IMR-90 (cell line): Measurements from ENCODE around the gene NOBOX. TPM values are rescaled to one million over a fixed set of nuclear protein-coding genes. Genes with fewer than 3 reads are reported as not detected.

Experiments used
- ATAC-seq: fragments of 200-7000 bp; cut with Tn5 transposase; 2 replicates; pipeline ENCODE4 v1.9.1; 2020; ENCODE audit warnings: low read depth, mild to moderate bottlenecking, moderate library complexity
- BruUV-seq: library from RNA; stranded (reverse); fragments of 400-500 nt; replicated peaks from 2 replicates; lab custom pipeline; 2021; lab: Mats Ljungman, UMichigan
- CTCF ChIA-PET: fragments of 300-600 bp; formaldehyde crosslinking; extraction: SDS; loops from one replicate; lab custom pipeline; 2021; ENCODE audit warnings: antibody characterized with exemption; lab: Yijun Ruan, JAX
- POLR2A ChIA-PET: fragments of 300-600 bp; sonication (Branson Sonifier 250); formaldehyde crosslinking; loops from one replicate; lab custom pipeline; 2022; ENCODE audit warnings: antibody characterized with exemption; ENCODE audit not compliant: unreplicated experiment; lab: Charles Lee
- DNase-seq: peaks from one replicate; pipeline ENCODE4 v3.0.0; 2013
- H2AFZ ChIP-seq: replicated peaks from 2 replicates; pipeline ENCODE3; 2013; ENCODE audit warnings: low read length, mild to moderate bottlenecking; ENCODE audit not compliant: poor library complexity
- H2AK5ac ChIP-seq: 2 replicates; pipeline ENCODE4 v1.6.1; 2013; ENCODE audit warnings: low read depth, low read length, inconsistent platforms
- H2AK9ac ChIP-seq: replicated peaks from 2 replicates; pipeline ENCODE3; 2013; ENCODE audit warnings: mild to moderate bottlenecking, low read depth, low read length, moderate library complexity; ENCODE audit not compliant: poor library complexity
- H2BK120ac ChIP-seq: 2 replicates; pipeline ENCODE4 v1.6.1; 2013; ENCODE audit warnings: low read depth, low read length, inconsistent platforms
- H2BK15ac ChIP-seq: 3 replicates; pipeline ENCODE4 v1.6.1; 2013; ENCODE audit warnings: low read depth, low read length, inconsistent platforms
- H2BK20ac ChIP-seq: 2 replicates; pipeline ENCODE4 v1.6.1; 2013; ENCODE audit warnings: low read depth, mild to moderate bottlenecking, inconsistent platforms, low read length, moderate library complexity
- H2BK5ac ChIP-seq: 2 replicates; pipeline ENCODE4 v1.6.1; 2013; ENCODE audit warnings: mild to moderate bottlenecking, low read depth, low read length, inconsistent platforms; ENCODE audit not compliant: poor library complexity, severe bottlenecking
- H3K14ac ChIP-seq: replicated peaks from 2 replicates; pipeline ENCODE4 v1.6.1; 2013; ENCODE audit warnings: low read depth, low read length, inconsistent platforms
- H3K18ac ChIP-seq: 2 replicates; pipeline ENCODE4 v1.6.1; 2013; ENCODE audit warnings: low read depth, low read length, control low read depth
- H3K23ac ChIP-seq: 2 replicates; pipeline ENCODE4 v1.6.1; 2013; ENCODE audit warnings: low read depth, low read length, inconsistent platforms
- H3K27ac ChIP-seq: 2 replicates; pipeline ENCODE4 v1.5.1; 2013; ENCODE audit warnings: mild to moderate bottlenecking, control low read depth, low read length; ENCODE audit not compliant: insufficient read depth
- H3K27me3 ChIP-seq: 2 replicates; pipeline ENCODE4 v1.6.1; 2013; ENCODE audit warnings: low read length; ENCODE audit not compliant: control insufficient read depth, insufficient read depth
- H3K36me3 ChIP-seq: 2 replicates; pipeline ENCODE4 v1.6.1; 2013; ENCODE audit warnings: low read length, mixed read lengths; ENCODE audit not compliant: control insufficient read depth, insufficient read depth
- H3K4ac ChIP-seq: 2 replicates; pipeline ENCODE4 v1.6.1; 2013; ENCODE audit warnings: low read depth, low read length, inconsistent platforms
- H3K4me1 ChIP-seq: 2 replicates; pipeline ENCODE4 v1.6.1; 2013; ENCODE audit warnings: low read length, mixed read lengths; ENCODE audit not compliant: control insufficient read depth, insufficient read depth
- H3K4me2 ChIP-seq: 2 replicates; pipeline ENCODE4 v1.6.1; 2013; ENCODE audit warnings: low read depth, mild to moderate bottlenecking, control low read depth, low read length, moderate library complexity
- H3K4me3 ChIP-seq: 2 replicates; pipeline ENCODE4 v1.5.1; 2013; ENCODE audit warnings: low read depth, mild to moderate bottlenecking, control low read depth, low read length, moderate library complexity; ENCODE audit not compliant: insufficient read depth
- H3K56ac ChIP-seq: 2 replicates; pipeline ENCODE4 v1.6.1; 2013; ENCODE audit warnings: low read length, inconsistent platforms; ENCODE audit not compliant: insufficient read depth; ENCODE audit errors: extremely low read depth
- H3K79me1 ChIP-seq, 2 experiments: 2 replicates each; pipeline ENCODE4 v1.6.1; 2013; ENCODE audit warnings: low read length in 2 of 2, inconsistent platforms in 1 of 2, low read depth in 1 of 2
- H3K9ac ChIP-seq: 2 replicates; pipeline ENCODE4 v1.6.1; 2013; ENCODE audit warnings: low read depth, low read length, control low read depth
- H3K9me1 ChIP-seq: 2 replicates; pipeline ENCODE4 v1.6.1; 2013; ENCODE audit warnings: low read length, inconsistent platforms; ENCODE audit not compliant: insufficient read depth
- H3K9me3 ChIP-seq: 2 replicates; pipeline ENCODE4 v1.6.1; 2013; ENCODE audit warnings: low read length; ENCODE audit not compliant: control insufficient read depth, insufficient read depth
- H4K20me1 ChIP-seq: 2 replicates; pipeline ENCODE4 v1.6.1; 2013; ENCODE audit warnings: low read length, inconsistent platforms; ENCODE audit not compliant: insufficient read depth
- H4K5ac ChIP-seq: 2 replicates; pipeline ENCODE4 v1.6.1; 2013; ENCODE audit warnings: mild to moderate bottlenecking, low read depth, low read length, control low read depth
- H4K8ac ChIP-seq, 2 experiments: 2 replicates each; pipeline ENCODE4 v1.6.1; 2013; ENCODE audit warnings: low read depth in 2 of 2, low read length in 2 of 2, control low read depth in 1 of 2, inconsistent platforms in 1 of 2
- H4K91ac ChIP-seq: 2 replicates; pipeline ENCODE4 v1.6.1; 2013; ENCODE audit warnings: low read depth, low read length, inconsistent platforms; ENCODE audit not compliant: insufficient read depth
- BHLHE40 ChIP-seq: fragments of 150-350 bp; IDR thresholded peaks from 2 replicates; pipeline ENCODE4 v1.6.1; 2016; ENCODE audit warnings: mild to moderate bottlenecking, low read depth, low read length
- CEBPB ChIP-seq: IDR thresholded peaks from 2 replicates; pipeline ENCODE4 v1.6.1; 2012; ENCODE audit warnings: low read depth, low read length, improper control_type of control experiment
- CHD1 ChIP-seq: IDR thresholded peaks from 2 replicates; pipeline ENCODE4 v1.6.1; 2012; ENCODE audit warnings: low read depth, low read length, improper control_type of control experiment
- CTCF ChIP-seq: conservative IDR thresholded peaks from 2 replicates; pipeline ENCODE4 v1.5.1; 2012; ENCODE audit warnings: mild to moderate bottlenecking, low read depth, low read length, improper control_type of control experiment
- ELK1 ChIP-seq: fragments of 150-350 bp; IDR thresholded peaks from 2 replicates; pipeline ENCODE4 v1.6.1; 2016; ENCODE audit warnings: low read depth, mild to moderate bottlenecking, low read length, moderate library complexity, borderline replicate concordance
- FOS ChIP-seq: fragments of 150-350 bp; IDR thresholded peaks from 2 replicates; pipeline ENCODE4 v1.6.1; 2016; ENCODE audit warnings: low read depth, low read length
- MAFK ChIP-seq: IDR thresholded peaks from 2 replicates; pipeline ENCODE4 v1.6.1; 2012; ENCODE audit warnings: low read depth, low read length, improper control_type of control experiment
- MAZ ChIP-seq: IDR thresholded peaks from 2 replicates; pipeline ENCODE4 v1.6.1; 2012; ENCODE audit warnings: low read depth, mild to moderate bottlenecking, low read length, improper control_type of control experiment, moderate library complexity, borderline replicate concordance
- MXI1 ChIP-seq: IDR thresholded peaks from 2 replicates; pipeline ENCODE4 v1.6.1; 2012; ENCODE audit warnings: low read depth, mild to moderate bottlenecking, low read length, moderate library complexity, borderline replicate concordance
- NFE2L2 ChIP-seq: fragments of 150-350 bp; IDR thresholded peaks from 2 replicates; pipeline ENCODE4 v1.6.1; 2016; ENCODE audit warnings: low read depth, mild to moderate bottlenecking, low read length
- POLR2A ChIP-seq: IDR thresholded peaks from 2 replicates; pipeline ENCODE4 v1.6.1; 2012; ENCODE audit warnings: mild to moderate bottlenecking, low read depth, low read length
- RAD21 ChIP-seq: IDR thresholded peaks from 2 replicates; pipeline ENCODE4 v1.6.1; 2012; ENCODE audit warnings: low read length, improper control_type of control experiment
- RCOR1 ChIP-seq: IDR thresholded peaks from 2 replicates; pipeline ENCODE4 v1.6.1; 2012; ENCODE audit warnings: mild to moderate bottlenecking, low read length, improper control_type of control experiment; ENCODE audit not compliant: insufficient replicate concordance
- RFX5 ChIP-seq: IDR thresholded peaks from 2 replicates; pipeline ENCODE4 v1.8.0; 2012; ENCODE audit warnings: low read depth, mild to moderate bottlenecking, low read length, moderate library complexity
- SMC3 ChIP-seq: fragments of 150-350 bp; IDR thresholded peaks from 2 replicates; pipeline ENCODE4 v1.6.1; 2016; ENCODE audit warnings: low read depth, mild to moderate bottlenecking, antibody characterized with exemption, low read length, moderate library complexity
- USF2 ChIP-seq: fragments of 150-350 bp; IDR thresholded peaks from 2 replicates; pipeline ENCODE4 v1.6.1; 2017; ENCODE audit warnings: mild to moderate bottlenecking, antibody characterized with exemption, low read length, low read depth
- WGBS, 2 experiments: methylation state at CpG; one replicate each; pipeline versions ENCODE4 v1.1.5 to v1.1.7; 2013; ENCODE audit warnings: missing lambda C conversion rate in 2 of 2; ENCODE audit not compliant: insufficient read length in 1 of 2; ENCODE audit errors: extremely low coverage in 2 of 2; 5-methylcytosine and 5-hydroxymethylcytosine counted together
- dilution Hi-C: fragments of 300-500 bp; cut with HindIII; formaldehyde crosslinking; loops from one replicate; pipeline ENCODE4 v1.14.3; 2018; ENCODE audit warnings: low sequenced_read_pairs; ENCODE audit not compliant: unreplicated experiment
- in situ Hi-C: fragments of 300-500 bp; cut with MboI; formaldehyde crosslinking; loops from 3 replicates; pipeline ENCODE4 v1.14.3; 2019; ENCODE audit warnings: low sequenced_read_pairs, inconsistent platforms, mixed read lengths
- intact Hi-C: fragments of 100-400 bp; cut with micrococcal nuclease; formaldehyde crosslinking; loops from 2 replicates; pipeline ENCODE4 v1.10.0; 2022
- polyA plus RNA-seq, 3 experiments: library from polyadenylated mRNA; depleted of rRNA; stranded (reverse); fragments of >200 nt; gene quantifications; 2 replicates each; pipeline ENCODE4 v1.2.3, GENCODE V29; 2012; ENCODE audit warnings: low replicate concordance in 1 of 3
- total RNA-seq: library from RNA; depleted of rRNA; stranded (reverse); fragments of >200 nt; gene quantifications from 2 replicates; pipeline ENCODE4 v1.2.3, GENCODE V29; 2012

NOBOX gene
- total and polyA plus RNA-seq, 2 of the 4 experiments (the other 2 are of a cell fraction), result not detected

GRCh38 chr7:144379776-144380384, 23.6 kb downstream of the NOBOX start:
- Histone ChIP-seq H2AK9ac (no peak overlapping the region), H4K5ac (no peak overlapping the region), H3K9ac (no peak overlapping the region), H2BK120ac (no peak overlapping the region), H3K27me3 (no peaks in the 10 kb centered on the region), H3K14ac (no peak overlapping the region), H2BK20ac (no peak overlapping the region), H3K18ac (no peak overlapping the region), H3K27ac (no peak overlapping the region), H3K4ac (no peak overlapping the region), H2AK5ac (no peak overlapping the region), H2AFZ (no peak overlapping the region), H3K4me2 (no peak overlapping the region), H3K79me1 (no peaks in the 10 kb centered on the region), H4K20me1 (no peaks in the 10 kb centered on the region), H3K36me3 (no peaks in the 10 kb centered on the region), H3K56ac (no peak overlapping the region), H2BK5ac (no peak overlapping the region), H3K4me1 (no peaks in the 10 kb centered on the region), H3K9me3 (peaks cover 13% of the 10 kb centered on the region), H3K4me3 (no peak overlapping the region), H4K91ac (no peak overlapping the region), H4K8ac (no peak overlapping the region), H2BK15ac (no peak overlapping the region), H3K23ac (no peak overlapping the region), H3K9me1 (no peaks in the 10 kb centered on the region)
- no TSS peak for BruUV-seq
- POLR2A ChIA-PET, result no interaction called here
- intact Hi-C loops, result no loop called here
- dilution Hi-C loops, result no loop called here
- CTCF ChIA-PET, result no interaction called here
- WGBS, 2 experiments, result 70% methylated on average over 2 of the region's 11 CpGs; no CpG with 5 or more reads in 1 of the 2 experiments
- in situ Hi-C loops, result loop anchor here (25.0 kb wide), 1 partner anchor 193 kb away; the partner anchor contains the start of genes ARHGEF35 and CTAGE4
- DNase-seq (no peak), ATAC-seq (no peak)
- TF ChIP-seq USF2 (no peak), FOS (no peak), MAFK (no peak), RFX5 (no peak), SMC3 (no peak), CHD1 (no peak), ELK1 (no peak), POLR2A (no peak), BHLHE40 (no peak), CTCF (no peak), RAD21 (no peak), MXI1 (no peak), RCOR1 (no peak), MAZ (no peak), NFE2L2 (no peak), CEBPB (no peak)
